GM12872 (cell line): ENCODE measurements around the gene AKAP1.

Experiments
- CTCF ChIP-seq: IDR thresholded peaks from 3 replicates; pipeline ENCODE4 v1.5.1; 2011; ENCODE audit warnings: low read depth, mild to moderate bottlenecking, low read length, moderate library complexity; ENCODE audit not compliant: insufficient read depth

The AKAP1 gene

GRCh38 chr17:57152967-57153528 is 68.0 kb downstream of the AKAP1 start:
- no peak for TF ChIP-seq CTCF

GRCh38 chr17:57154921-57155320 is 69.9 kb downstream of the AKAP1 start:
- TF ChIP-seq CTCF, result no peak

- no peak for TF ChIP-seq CTCF
Observed at GRCh38 chr17:57158325-57158724, 73.3 kb downstream of the AKAP1 start.

GRCh38 chr17:57158795-57159194 is 73.7 kb downstream of the AKAP1 start:
- no peak for TF ChIP-seq CTCF

- no peak for TF ChIP-seq CTCF
Observed at GRCh38 chr17:57160624-57161023, 75.6 kb downstream of the AKAP1 start.

- TF ChIP-seq CTCF, result no peak
Observed at GRCh38 chr17:57164814-57165213, 79.8 kb downstream of the AKAP1 start.

GRCh38 chr17:57165754-57166153 is 80.7 kb downstream of the AKAP1 start:
- TF ChIP-seq CTCF, result no peak
